ENCODE measurements around the gene NTM.
"Not testable (repeated sequence)": the region's sequence is repeated elsewhere in the genome, so short reads cannot be mapped to it uniquely, and the experiment has no call there.

Gene NTM

GRCh38 chr11:131465746-131466145, 95.3 kb downstream of the NTM start:
- no peak for DNase-seq

GRCh38 chr11:131467645-131468394, 97.4 kb downstream of the NTM start:
- DNase-seq, result no peak

- DNase-seq, result no peak
These were observed 98.2 kb downstream of the NTM start for GRCh38 chr11:131468565-131468964.

- DNase-seq, result no peak
These were observed 100.0 kb downstream of the NTM start for GRCh38 chr11:131470216-131470925.

GRCh38 chr11:131471976-131472375, 101.6 kb downstream of the NTM start:
- DNase-seq, result no peak

- no peak for DNase-seq
These were observed 104.5 kb downstream of the NTM start for GRCh38 chr11:131474947-131475346.

- no peak for DNase-seq
These were observed 105.9 kb downstream of the NTM start for GRCh38 chr11:131476266-131476665.

- DNase-seq, result no peak
These were observed 107.9 kb downstream of the NTM start for GRCh38 chr11:131478341-131478740.

GRCh38 chr11:131481303-131481702, 110.9 kb downstream of the NTM start:
- no peak for DNase-seq

GRCh38 chr11:131481971-131482370, 111.6 kb downstream of the NTM start:
- no peak for DNase-seq

GRCh38 chr11:131483453-131483852, 113.0 kb downstream of the NTM start:
- no peak for DNase-seq

- DNase-seq, result no peak
These were observed 113.5 kb downstream of the NTM start for GRCh38 chr11:131483877-131484276.

- DNase-seq, result no peak
These were observed 115.7 kb downstream of the NTM start for GRCh38 chr11:131486100-131486499.

GRCh38 chr11:131486937-131487635, 116.7 kb downstream of the NTM start:
- DNase-seq, result no peak

- DNase-seq, result no peak
These were observed 117.8 kb downstream of the NTM start for GRCh38 chr11:131488238-131488637.

- no peak for DNase-seq
These were observed 121.1 kb downstream of the NTM start for GRCh38 chr11:131491503-131491902.

GRCh38 chr11:131495423-131495822, 125.0 kb downstream of the NTM start:
- no peak for DNase-seq

GRCh38 chr11:131497686-131498085, 127.3 kb downstream of the NTM start:
- DNase-seq, result not testable (repeated sequence)

- DNase-seq, result no peak
These were observed 128.3 kb downstream of the NTM start for GRCh38 chr11:131498631-131499160.

GRCh38 chr11:131499199-131499598, 128.8 kb downstream of the NTM start:
- no peak for DNase-seq

GRCh38 chr11:131503017-131503416, 132.6 kb downstream of the NTM start:
- DNase-seq, result no peak

- no peak for DNase-seq
These were observed 134.0 kb downstream of the NTM start for GRCh38 chr11:131504199-131504949.

- no peak for DNase-seq
These were observed 135.9 kb downstream of the NTM start for GRCh38 chr11:131506348-131506747.

Data from activated CD8-positive, alpha-beta memory T cell treated with anti-CD3 and anti-CD28 coated beads, Interleukin-2, amount 50 U/mL, for 48 hours (primary cell).